K562 (cell line): ENCODE measurements around the gene DDX41. TPM values are rescaled to one million over a fixed set of nuclear protein-coding genes. Genes with fewer than 3 reads are reported as not detected.

Source experiments
- CXXC5 ChIP-seq: fragments of 250-450 bp; sonication (Bioruptor Pico); IDR thresholded peaks from 2 replicates; pipeline ENCODE4 v1.8.0; 2022; ENCODE audit warnings: inconsistent platforms, mild to moderate bottlenecking, moderate library complexity
- DIDO1 ChIP-seq: fragments of 450-650 bp; IDR thresholded peaks from 2 replicates; pipeline ENCODE4 v1.6.1; 2016; ENCODE audit warnings: low read depth, missing biosample characterization, missing genetic modification characterization
- ETS2 ChIP-seq: IDR thresholded peaks from 2 replicates; pipeline ENCODE4 v1.6.1; 2016; ENCODE audit warnings: borderline replicate concordance, missing genetic modification characterization, mild to moderate bottlenecking, moderate library complexity, missing compliant biosample characterization; ENCODE audit not compliant: poor library complexity, severe bottlenecking
- HCFC1 ChIP-seq: IDR thresholded peaks from 2 replicates; pipeline ENCODE4 v1.6.1; 2012; ENCODE audit warnings: low read depth, low read length, improper control_type of control experiment
- HDAC6 ChIP-seq: IDR thresholded peaks from 2 replicates; pipeline ENCODE4 v1.6.1; 2012; ENCODE audit warnings: low read depth, mild to moderate bottlenecking, control low read depth, inconsistent platforms, low read length, moderate library complexity
- MTA1 ChIP-seq: fragments of 450-650 bp; IDR thresholded peaks from 2 replicates; pipeline ENCODE4 v1.6.1; 2017; ENCODE audit warnings: borderline replicate concordance
- MXI1 ChIP-seq: IDR thresholded peaks from 2 replicates; pipeline ENCODE4 v1.6.1; 2011; ENCODE audit warnings: low read depth, mild to moderate bottlenecking, improper control_type of control experiment, low read length
- NBN ChIP-seq: fragments of 450-650 bp; IDR thresholded peaks from 2 replicates; pipeline ENCODE4 v1.6.1; 2016; ENCODE audit warnings: low read depth, mild to moderate bottlenecking
- PHF20 ChIP-seq: fragments of 450-650 bp; IDR thresholded peaks from 2 replicates; pipeline ENCODE4 v1.6.1; 2018; ENCODE audit not compliant: partially characterized antibody
- PYGO2 ChIP-seq: fragments of 450-650 bp; IDR thresholded peaks from 2 replicates; pipeline ENCODE4 v1.6.1; 2016; ENCODE audit warnings: mild to moderate bottlenecking, missing genetic modification characterization, moderate library complexity, missing compliant biosample characterization
- RAD21 ChIP-seq, 2 experiments: fragments of 250-450 bp in 1 of 2; fragments of 450-650 bp in 1 of 2; sonication (Bioruptor Pico) in 1 of 2; formaldehyde crosslinking in 1 of 2; IDR thresholded peaks in 1 of 2; conservative IDR thresholded peaks in 1 of 2; 2 replicates each; pipeline versions ENCODE4 v1.4.0 to v1.8.0; 2020 to 2022; ENCODE audit warnings: mild to moderate bottlenecking in 2 of 2, moderate library complexity in 1 of 2
- SIN3B ChIP-seq: fragments of 450-650 bp; IDR thresholded peaks from 2 replicates; pipeline ENCODE4 v1.6.1; 2017; ENCODE audit warnings: low read depth, mild to moderate bottlenecking, moderate library complexity
- SMARCA4 ChIP-seq: fragments of 450-650 bp; IDR thresholded peaks from 2 replicates; pipeline ENCODE4 v1.6.1; 2016
- SNRNP70 ChIP-seq: fragments of 200-400 bp; formaldehyde crosslinking; optimal IDR thresholded peaks from 2 replicates; pipeline ENCODE3; 2017; ENCODE audit warnings: low read depth, low read length
- SRSF7 ChIP-seq: fragments of 200-400 bp; formaldehyde crosslinking; optimal IDR thresholded peaks from 2 replicates; pipeline ENCODE3; 2017; ENCODE audit warnings: mild to moderate bottlenecking, low read depth, low read length
- TAF9B ChIP-seq: fragments of 450-650 bp; IDR thresholded peaks from 2 replicates; pipeline ENCODE4 v1.6.1; 2018; ENCODE audit warnings: mild to moderate bottlenecking; ENCODE audit not compliant: partially characterized antibody
- ZFX ChIP-seq: sonication (generic); formaldehyde crosslinking; IDR thresholded peaks from 2 replicates; pipeline ENCODE4 v1.8.0; 2022; ENCODE audit warnings: mild to moderate bottlenecking, missing genetic modification reagents, moderate library complexity
- polyA plus RNA-seq, 8 experiments: library from polyadenylated mRNA; depleted of rRNA in 4 of 8; stranded (reverse) in 5 of 8; unstranded in 3 of 8; fragments of >200 nt; fragmentation: Nextera tagmentation in 2 of 8; fragmentation: Illumina TruSeq in 1 of 8; extraction: Ambion mirVana in 2 of 8; extraction: Trizol in 1 of 8; gene quantifications; 2 replicates each; pipeline versions ENCODE4 v1.2.1 to v1.2.3, GENCODE V29; 2011 to 2014; ENCODE audit warnings: inconsistent platforms in 1 of 8, missing spikeins in 1 of 8
- total RNA-seq, 7 experiments: library from RNA; depleted of rRNA in 6 of 7; stranded (reverse); fragments of >200 nt in 6 of 7; fragmentation: Illumina TruSeq in 2 of 7; extraction: Trizol in 2 of 7; gene quantifications; 2 replicates each; pipeline versions ENCODE4 v1.2.1 to v1.2.3, GENCODE V29; 2011 to 2021; ENCODE audit warnings: low replicate concordance in 1 of 7
- TF ChIP-seq, protein P1 (sequence below), 2 experiments: fragments of 450-650 bp in 1 of 2; IDR thresholded peaks; 2 replicates each; pipeline ENCODE4 v1.6.1; 2011 to 2017; ENCODE audit warnings: low read depth in 2 of 2, antibody characterized with exemption in 1 of 2, borderline replicate concordance in 1 of 2, low read length in 1 of 2, mild to moderate bottlenecking in 1 of 2, mixed read lengths in 1 of 2; ENCODE audit not compliant: control insufficient read depth in 1 of 2
- TF ChIP-seq, protein P2 (sequence below): fragments of 250-450 bp; sonication (Bioruptor Pico); IDR thresholded peaks from 2 replicates; pipeline ENCODE4 v1.8.0; 2021; ENCODE audit warnings: moderate library complexity, mild to moderate bottlenecking, inconsistent platforms
- TF ChIP-seq, protein P3 (sequence below): fragments of 450-650 bp; conservative IDR thresholded peaks from 2 replicates; pipeline ENCODE4 v1.6.1; 2016; ENCODE audit warnings: missing genetic modification characterization, low read depth, mild to moderate bottlenecking, missing compliant biosample characterization, moderate library complexity

DDX41 gene
- total and polyA plus RNA-seq, 9 of the 15 experiments (the other 6 are each of a cell fraction or from before 2014, with no cell fraction given) = 38.2 to 284 (median 116) TPM

DNA sequence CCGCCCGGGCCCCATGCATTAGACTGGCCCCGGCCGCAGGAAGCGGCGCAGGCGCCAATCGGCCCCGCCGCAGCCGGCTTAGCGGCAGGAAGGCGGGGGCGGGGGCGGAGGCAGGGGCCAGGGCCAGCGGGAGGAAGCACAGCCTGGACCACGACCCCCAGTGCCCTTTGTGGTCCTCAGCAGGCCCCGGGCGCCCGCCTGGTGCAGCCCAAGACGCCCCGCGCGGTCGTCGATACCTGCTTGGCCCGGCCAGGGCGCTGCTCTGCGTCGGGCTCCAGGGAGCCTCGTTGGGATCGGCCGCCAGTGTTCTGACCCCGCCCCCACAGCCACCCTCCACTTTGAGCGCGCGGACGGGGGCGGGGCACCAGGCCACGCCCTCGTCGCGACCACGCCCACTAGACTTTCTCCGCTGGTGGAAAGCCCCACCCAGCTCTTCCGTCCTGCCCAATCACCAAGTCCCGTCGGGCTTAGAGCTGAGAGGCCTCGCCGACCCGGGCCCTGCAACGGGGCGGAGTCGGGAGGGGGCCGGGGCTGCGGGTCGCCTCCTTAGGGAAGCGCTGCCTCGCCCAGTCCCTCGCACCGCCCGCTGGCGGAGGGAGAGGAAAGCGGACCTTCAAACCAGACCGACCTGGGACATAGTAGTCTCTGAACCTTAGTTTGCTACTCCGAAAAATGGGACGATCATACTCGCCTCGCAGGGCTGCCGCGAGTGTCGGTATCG lies 19.3 kb downstream of the DDX41 start, which contains the start of gene PDLIM7 (continued):
- TF ChIP-seq, protein P1, sequence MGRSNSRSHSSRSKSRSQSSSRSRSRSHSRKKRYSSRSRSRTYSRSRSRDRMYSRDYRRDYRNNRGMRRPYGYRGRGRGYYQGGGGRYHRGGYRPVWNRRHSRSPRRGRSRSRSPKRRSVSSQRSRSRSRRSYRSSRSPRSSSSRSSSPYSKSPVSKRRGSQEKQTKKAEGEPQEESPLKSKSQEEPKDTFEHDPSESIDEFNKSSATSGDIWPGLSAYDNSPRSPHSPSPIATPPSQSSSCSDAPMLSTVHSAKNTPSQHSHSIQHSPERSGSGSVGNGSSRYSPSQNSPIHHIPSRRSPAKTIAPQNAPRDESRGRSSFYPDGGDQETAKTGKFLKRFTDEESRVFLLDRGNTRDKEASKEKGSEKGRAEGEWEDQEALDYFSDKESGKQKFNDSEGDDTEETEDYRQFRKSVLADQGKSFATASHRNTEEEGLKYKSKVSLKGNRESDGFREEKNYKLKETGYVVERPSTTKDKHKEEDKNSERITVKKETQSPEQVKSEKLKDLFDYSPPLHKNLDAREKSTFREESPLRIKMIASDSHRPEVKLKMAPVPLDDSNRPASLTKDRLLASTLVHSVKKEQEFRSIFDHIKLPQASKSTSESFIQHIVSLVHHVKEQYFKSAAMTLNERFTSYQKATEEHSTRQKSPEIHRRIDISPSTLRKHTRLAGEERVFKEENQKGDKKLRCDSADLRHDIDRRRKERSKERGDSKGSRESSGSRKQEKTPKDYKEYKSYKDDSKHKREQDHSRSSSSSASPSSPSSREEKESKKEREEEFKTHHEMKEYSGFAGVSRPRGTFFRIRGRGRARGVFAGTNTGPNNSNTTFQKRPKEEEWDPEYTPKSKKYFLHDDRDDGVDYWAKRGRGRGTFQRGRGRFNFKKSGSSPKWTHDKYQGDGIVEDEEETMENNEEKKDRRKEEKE (IDR thresholded peaks at IDR 0.05; ENCODE audit: borderline replicate concordance in 1 of 2, control insufficient read depth in 1 of 2, low read depth in 2 of 2, low read length in 1 of 2) = 0 out of 4 replicates have a peak, but pooled peaks of 1 of the 2 experiments have one; percentile 14
- TF ChIP-seq PYGO2 (tag) (0 out of 2 replicates have a peak, but pooled peaks have one; percentile 17), DIDO1 (tag) (no peak), NBN (peak; percentile 30; the same call in 1 of the 2 replicates), CXXC5 (CRISPR knock-in tag) (peak; percentile 71), SMARCA4 (peak; percentile 12; the same call in 1 of the 2 replicates), SNRNP70 (no peak), RAD21 (CRISPR knock-in tag; conservative IDR thresholded peaks at IDR 0.05 in 1 of 2, IDR thresholded peaks at IDR 0.05 in 1 of 2) (0 out of 4 replicates have a peak, but pooled peaks of 1 of the 2 experiments have one; percentile 2), SRSF7 (no peak), HCFC1 (peak; percentile 32; the same call in 1 of the 2 replicates), MTA1 (peak; percentile 58; the same call in 1 of the 2 replicates), PHF20 (peak; percentile 70), ETS2 (tag) (no peak), HDAC6 (0 out of 2 replicates have a peak, but pooled peaks have one; percentile 74), MXI1 (no peak), ZFX (CRISPR knock-in tag) (peak; percentile 73), SIN3B (peak; percentile 43; the same call in 1 of the 2 replicates), TAF9B (no peak)
- TF ChIP-seq, protein P2, sequence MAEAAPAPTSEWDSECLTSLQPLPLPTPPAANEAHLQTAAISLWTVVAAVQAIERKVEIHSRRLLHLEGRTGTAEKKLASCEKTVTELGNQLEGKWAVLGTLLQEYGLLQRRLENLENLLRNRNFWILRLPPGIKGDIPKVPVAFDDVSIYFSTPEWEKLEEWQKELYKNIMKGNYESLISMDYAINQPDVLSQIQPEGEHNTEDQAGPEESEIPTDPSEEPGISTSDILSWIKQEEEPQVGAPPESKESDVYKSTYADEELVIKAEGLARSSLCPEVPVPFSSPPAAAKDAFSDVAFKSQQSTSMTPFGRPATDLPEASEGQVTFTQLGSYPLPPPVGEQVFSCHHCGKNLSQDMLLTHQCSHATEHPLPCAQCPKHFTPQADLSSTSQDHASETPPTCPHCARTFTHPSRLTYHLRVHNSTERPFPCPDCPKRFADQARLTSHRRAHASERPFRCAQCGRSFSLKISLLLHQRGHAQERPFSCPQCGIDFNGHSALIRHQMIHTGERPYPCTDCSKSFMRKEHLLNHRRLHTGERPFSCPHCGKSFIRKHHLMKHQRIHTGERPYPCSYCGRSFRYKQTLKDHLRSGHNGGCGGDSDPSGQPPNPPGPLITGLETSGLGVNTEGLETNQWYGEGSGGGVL = no peak
- TF ChIP-seq, protein P3, sequence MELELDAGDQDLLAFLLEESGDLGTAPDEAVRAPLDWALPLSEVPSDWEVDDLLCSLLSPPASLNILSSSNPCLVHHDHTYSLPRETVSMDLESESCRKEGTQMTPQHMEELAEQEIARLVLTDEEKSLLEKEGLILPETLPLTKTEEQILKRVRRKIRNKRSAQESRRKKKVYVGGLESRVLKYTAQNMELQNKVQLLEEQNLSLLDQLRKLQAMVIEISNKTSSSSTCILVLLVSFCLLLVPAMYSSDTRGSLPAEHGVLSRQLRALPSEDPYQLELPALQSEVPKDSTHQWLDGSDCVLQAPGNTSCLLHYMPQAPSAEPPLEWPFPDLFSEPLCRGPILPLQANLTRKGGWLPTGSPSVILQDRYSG (tag) = no peak
